Measurements from ENCODE around the gene MTX3.

MTX3 gene

GRCh38 chr5:79932510-79933504 lies 58.3 kb downstream of the MTX3 start:
- TF ChIP-seq PATZ1 (CRISPR knock-in tag; IDR thresholded peaks at IDR 0.05; ENCODE audit: borderline replicate concordance) (no peak), ZNF70 (CRISPR knock-in tag; IDR thresholded peaks at IDR 0.05) (no peak), TCF4 (CRISPR knock-in tag; IDR thresholded peaks at IDR 0.05; ENCODE audit: borderline replicate concordance) (no peak), ZNF8 (CRISPR knock-in tag; IDR thresholded peaks at IDR 0.05) (no peak)

GRCh38 chr5:79931866-79932265 lies 59.2 kb downstream of the MTX3 start:
- no peak for ATAC-seq
- no peak for TF ChIP-seq TOX (CRISPR knock-in tag; IDR thresholded peaks at IDR 0.05; ENCODE audit: borderline replicate concordance)
- TF ChIP-seq BACH2 (CRISPR knock-in tag; IDR thresholded peaks at IDR 0.05; ENCODE audit: borderline replicate concordance): no peak
- TF ChIP-seq PATZ1 (CRISPR knock-in tag; IDR thresholded peaks at IDR 0.05; ENCODE audit: borderline replicate concordance): no peak

More at GRCh38 chr5:79932510-79933504, 58.3 kb downstream of the MTX3 start:
- ATAC-seq: no peak

GRCh38 chr5:79931409-79931808 lies 59.7 kb downstream of the MTX3 start:
- TF ChIP-seq ZC3H10 (CRISPR knock-in tag; IDR thresholded peaks at IDR 0.05): no peak
- no peak for TF ChIP-seq ARNTL (CRISPR knock-in tag; IDR thresholded peaks at IDR 0.05; ENCODE audit: borderline replicate concordance, low read depth)
- no peak for TF ChIP-seq CSRNP3 (CRISPR knock-in tag; IDR thresholded peaks at IDR 0.05)
- no peak for TF ChIP-seq ZFP3 (CRISPR knock-in tag; IDR thresholded peaks at IDR 0.05)
- TF ChIP-seq BACH2 (CRISPR knock-in tag; IDR thresholded peaks at IDR 0.05; ENCODE audit: borderline replicate concordance): no peak
- TF ChIP-seq PPARA (CRISPR knock-in tag; IDR thresholded peaks at IDR 0.05; ENCODE audit: borderline replicate concordance): no peak
- TF ChIP-seq ZNF565 (CRISPR knock-in tag; conservative IDR thresholded peaks at IDR 0.05; ENCODE audit: low read depth): no peak
- TF ChIP-seq ISL1 (CRISPR knock-in tag; IDR thresholded peaks at IDR 0.05): no peak
- TF ChIP-seq ZFP30 (CRISPR knock-in tag; IDR thresholded peaks at IDR 0.05): no peak
- TF ChIP-seq ZNF8 (CRISPR knock-in tag; IDR thresholded peaks at IDR 0.05): no peak
- TF ChIP-seq CSDC2 (CRISPR knock-in tag; IDR thresholded peaks at IDR 0.05): no peak
- TF ChIP-seq GLIS3 (CRISPR knock-in tag; IDR thresholded peaks at IDR 0.05): no peak
- TF ChIP-seq TSHZ2 (CRISPR knock-in tag; IDR thresholded peaks at IDR 0.05): no peak
- TF ChIP-seq POU6F1 (CRISPR knock-in tag; IDR thresholded peaks at IDR 0.05; ENCODE audit: borderline replicate concordance, low read depth): no peak
- no peak for TF ChIP-seq SNAI2 (CRISPR knock-in tag; IDR thresholded peaks at IDR 0.05)
- no peak for ATAC-seq

All from SK-N-SH treated with all-trans-retinoic acid at 6 μM for 48 hours (cell line).